MM.1S (cell line): ENCODE data around the gene LRMDA.

Experiments
- DNase-seq: peaks from one replicate; pipeline ENCODE4 v3.0.0-alpha.2; 2015
- H2AFZ ChIP-seq: fragments of 300-600 bp; sonication (generic); 2 replicates; pipeline ENCODE4 v1.6.0; 2016; ENCODE audit warnings: antibody characterized with exemption, low read length
- H3F3A ChIP-seq: fragments of 300-600 bp; sonication (generic); 2 replicates; pipeline ENCODE4 v1.6.1; 2016; ENCODE audit warnings: mild to moderate bottlenecking, antibody characterized with exemption, low read length, moderate library complexity, mixed read lengths; ENCODE audit not compliant: insufficient read depth
- H3K27ac ChIP-seq: fragments of 300-600 bp; sonication (generic); 2 replicates; pipeline ENCODE4 v1.5.1; 2016; ENCODE audit warnings: mild to moderate bottlenecking, low read length
- H3K27me3 ChIP-seq: fragments of 300-600 bp; sonication (generic); replicated peaks from 2 replicates; pipeline ENCODE4 v1.6.0; 2016; ENCODE audit warnings: low read length; ENCODE audit not compliant: insufficient read depth
- H3K36me3 ChIP-seq: fragments of 300-600 bp; sonication (generic); replicated peaks from 2 replicates; pipeline ENCODE4 v1.6.1; 2016; ENCODE audit warnings: mild to moderate bottlenecking, low read length, mixed read lengths; ENCODE audit not compliant: insufficient read depth
- H3K4me1 ChIP-seq: fragments of 300-600 bp; sonication (generic); 2 replicates; pipeline ENCODE4 v1.6.1; 2016; ENCODE audit warnings: low read length, mixed read lengths
- H3K4me2 ChIP-seq: fragments of 300-600 bp; sonication (generic); 2 replicates; pipeline ENCODE4 v1.6.0; 2016; ENCODE audit warnings: low read depth, low read length
- H3K4me3 ChIP-seq: fragments of 300-600 bp; sonication (generic); 2 replicates; pipeline ENCODE4 v1.5.1; 2016; ENCODE audit warnings: low read length, mixed read lengths
- H3K79me2 ChIP-seq: fragments of 300-600 bp; sonication (generic); 2 replicates; pipeline ENCODE4 v1.6.1; 2016; ENCODE audit warnings: mixed run types, low read length, mixed read lengths
- H3K9ac ChIP-seq: fragments of 300-600 bp; sonication (generic); 2 replicates; pipeline ENCODE4 v1.6.1; 2016; ENCODE audit warnings: low read length, mixed read lengths
- H3K9me2 ChIP-seq: fragments of 300-600 bp; sonication (generic); replicated peaks from 2 replicates; pipeline ENCODE4 v1.6.1; 2016; ENCODE audit warnings: mild to moderate bottlenecking, low read length, mixed read lengths; ENCODE audit not compliant: insufficient read depth
- H3K9me3 ChIP-seq: fragments of 300-600 bp; sonication (generic); replicated peaks from 2 replicates; pipeline ENCODE4 v1.6.1; 2016; ENCODE audit warnings: mild to moderate bottlenecking, low read length, mixed read lengths; ENCODE audit not compliant: insufficient read depth
- H4K20me1 ChIP-seq: fragments of 300-600 bp; sonication (generic); 2 replicates; pipeline ENCODE4 v1.6.1; 2016; ENCODE audit warnings: mild to moderate bottlenecking, low read length, moderate library complexity, mixed read lengths; ENCODE audit not compliant: insufficient read depth
- CTCF ChIP-seq: fragments of 300-600 bp; sonication (generic); IDR thresholded peaks from 2 replicates; pipeline ENCODE4 v1.5.1; 2016; ENCODE audit warnings: antibody characterized with exemption, low read length, mixed read lengths
- EZH2 ChIP-seq: fragments of 300-600 bp; sonication (generic); optimal IDR thresholded peaks from 2 replicates; pipeline ENCODE3; 2017; ENCODE audit warnings: low read depth, mild to moderate bottlenecking, antibody characterized with exemption, low read length, mixed read lengths
- EZH2phosphoT487 ChIP-seq: fragments of 300-600 bp; sonication (generic); IDR thresholded peaks from 2 replicates; pipeline ENCODE4 v1.6.1; 2018; ENCODE audit warnings: antibody characterized with exemption, low read length

LRMDA gene

GRCh38 chr10:76337641-76338040 is 906.2 kb downstream of the LRMDA start:
- H3K4me3 ChIP-seq, result no peak overlapping the region
- no peaks in the 10 kb centered on the region for H4K20me1 ChIP-seq
- DNase-seq, result peak; percentile 55
- H3K9me2 ChIP-seq, result no peaks in the 10 kb centered on the region
- H3K9ac ChIP-seq, result no peak overlapping the region
- no peak overlapping the region for H3K27ac ChIP-seq
- H3F3A ChIP-seq, result no peaks in the 10 kb centered on the region
- no peak overlapping the region for H2AFZ ChIP-seq
- no peaks in the 10 kb centered on the region for H3K79me2 ChIP-seq
- TF ChIP-seq CTCF, result no peak
- no peak for TF ChIP-seq EZH2
- no peak for TF ChIP-seq EZH2phosphoT487
- no peaks in the 10 kb centered on the region for H3K27me3 ChIP-seq
- no peaks in the 10 kb centered on the region for H3K9me3 ChIP-seq
- H3K4me2 ChIP-seq, result no peak overlapping the region
- no peaks in the 10 kb centered on the region for H3K36me3 ChIP-seq
- H3K4me1 ChIP-seq, result no peaks in the 10 kb centered on the region

GRCh38 chr10:76338187-76338586 is 906.8 kb downstream of the LRMDA start:
- H3K27me3 ChIP-seq, result no peaks in the 10 kb centered on the region
- no peaks in the 10 kb centered on the region for H3K4me1 ChIP-seq
- no peaks in the 10 kb centered on the region for H3K9me2 ChIP-seq
- no peak overlapping the region for H2AFZ ChIP-seq
- no peaks in the 10 kb centered on the region for H3K9me3 ChIP-seq
- H3K9ac ChIP-seq, result no peak overlapping the region
- TF ChIP-seq EZH2phosphoT487 (no peak), EZH2 (no peak), CTCF (no peak)
- no peak overlapping the region for H3K4me3 ChIP-seq
- H3K27ac ChIP-seq, result no peak overlapping the region
- no peak for DNase-seq
- H3K79me2 ChIP-seq, result no peaks in the 10 kb centered on the region
- no peaks in the 10 kb centered on the region for H3K36me3 ChIP-seq
- no peaks in the 10 kb centered on the region for H4K20me1 ChIP-seq
- no peak overlapping the region for H3K4me2 ChIP-seq
- H3F3A ChIP-seq, result no peaks in the 10 kb centered on the region

GRCh38 chr10:76341740-76342139 is 910.3 kb downstream of the LRMDA start:
- no peaks in the 10 kb centered on the region for H3K36me3 ChIP-seq
- H4K20me1 ChIP-seq, result no peaks in the 10 kb centered on the region
- no peaks in the 10 kb centered on the region for H3F3A ChIP-seq
- DNase-seq, result no peak
- H3K4me3 ChIP-seq, result no peak overlapping the region
- no peaks in the 10 kb centered on the region for H3K9me3 ChIP-seq
- H3K4me1 ChIP-seq, result no peaks in the 10 kb centered on the region
- H2AFZ ChIP-seq, result no peak overlapping the region
- no peaks in the 10 kb centered on the region for H3K27me3 ChIP-seq
- H3K9ac ChIP-seq, result no peak overlapping the region
- H3K4me2 ChIP-seq, result no peak overlapping the region
- no peaks in the 10 kb centered on the region for H3K79me2 ChIP-seq
- no peaks in the 10 kb centered on the region for H3K9me2 ChIP-seq
- H3K27ac ChIP-seq, result no peak overlapping the region
- TF ChIP-seq EZH2phosphoT487 (no peak), CTCF (no peak), EZH2 (no peak)
